Astrocyte of the hippocampus (primary cell): Measurements from ENCODE around the gene CHST9.
A peak's percentile ranks its signal among the peaks of the same experiment; 100 is the strongest.

Experiments
- DNase-seq: peaks from one replicate; pipeline ENCODE4 v3.0.0; 2011; ENCODE audit warnings: low read depth, low spot score

Gene CHST9

DNA sequence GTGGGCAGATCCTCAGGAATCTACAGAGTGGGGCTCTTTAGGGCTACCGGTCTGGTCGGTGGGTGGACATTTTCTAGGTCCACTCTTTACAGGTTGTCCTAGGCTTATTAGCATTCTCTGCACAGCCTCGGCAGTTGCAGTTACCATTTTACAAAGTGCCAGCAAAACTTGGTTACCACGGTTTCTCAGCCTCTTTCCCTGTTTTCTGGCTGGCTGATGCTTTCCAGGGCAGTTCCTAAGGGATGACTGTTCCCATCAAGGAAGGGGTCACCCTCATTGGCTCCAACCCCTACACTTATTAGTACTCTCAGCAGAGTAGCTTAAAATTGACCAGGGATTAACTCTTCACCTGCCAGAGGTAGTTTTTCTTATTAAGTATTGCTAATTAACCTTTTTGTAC is 317.6 kb downstream of the CHST9 start:
- DNase-seq: peak; percentile 17

DNA sequence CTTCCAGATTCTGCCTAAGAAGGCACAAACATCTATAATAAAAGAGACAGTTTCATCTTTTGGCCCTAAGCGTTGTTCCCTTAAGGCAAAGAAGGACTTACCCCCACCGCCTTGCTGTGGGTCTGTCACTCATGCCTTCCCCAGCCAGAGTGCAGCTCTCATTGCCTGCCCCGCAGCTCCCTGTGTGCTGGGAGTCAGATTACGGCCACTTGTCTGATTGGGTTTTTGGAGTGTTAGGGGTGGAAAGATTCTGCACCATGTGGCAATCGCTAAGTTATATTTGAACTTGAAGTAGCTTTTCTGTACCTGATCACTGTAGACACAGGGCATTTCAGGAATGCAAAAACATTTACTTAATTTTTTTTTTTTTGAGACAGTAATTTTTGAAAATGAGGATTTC is 319.6 kb downstream of the CHST9 start, which contains the start of gene AQP4:
TSS of gene AQP4 (minus strand) at position 151 of the 400 bp plus-strand sequence. CDS start at position 133, 18 bp downstream.
- DNase-seq: peak; percentile 8

DNA sequence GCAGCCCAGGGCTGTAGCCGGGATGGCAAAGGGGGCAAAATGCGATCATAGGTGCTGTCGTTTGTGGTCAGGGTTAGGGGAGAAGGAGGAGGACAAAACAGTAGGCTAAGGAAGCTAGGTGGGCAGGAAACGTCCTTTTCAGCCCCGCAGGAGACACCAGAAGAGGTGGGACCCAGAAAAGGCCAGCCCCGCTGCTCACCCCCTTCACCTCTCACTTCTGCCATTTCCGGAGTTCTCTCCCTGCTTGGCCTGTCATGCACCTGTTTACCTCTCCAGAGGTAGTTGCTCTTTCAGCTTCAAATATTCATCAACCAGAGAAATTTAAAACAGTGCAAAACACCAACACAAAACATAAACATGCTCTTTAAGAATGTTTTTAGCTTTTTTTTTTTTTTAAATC is 320.4 kb downstream of the CHST9 start:
- no peak for DNase-seq

DNA sequence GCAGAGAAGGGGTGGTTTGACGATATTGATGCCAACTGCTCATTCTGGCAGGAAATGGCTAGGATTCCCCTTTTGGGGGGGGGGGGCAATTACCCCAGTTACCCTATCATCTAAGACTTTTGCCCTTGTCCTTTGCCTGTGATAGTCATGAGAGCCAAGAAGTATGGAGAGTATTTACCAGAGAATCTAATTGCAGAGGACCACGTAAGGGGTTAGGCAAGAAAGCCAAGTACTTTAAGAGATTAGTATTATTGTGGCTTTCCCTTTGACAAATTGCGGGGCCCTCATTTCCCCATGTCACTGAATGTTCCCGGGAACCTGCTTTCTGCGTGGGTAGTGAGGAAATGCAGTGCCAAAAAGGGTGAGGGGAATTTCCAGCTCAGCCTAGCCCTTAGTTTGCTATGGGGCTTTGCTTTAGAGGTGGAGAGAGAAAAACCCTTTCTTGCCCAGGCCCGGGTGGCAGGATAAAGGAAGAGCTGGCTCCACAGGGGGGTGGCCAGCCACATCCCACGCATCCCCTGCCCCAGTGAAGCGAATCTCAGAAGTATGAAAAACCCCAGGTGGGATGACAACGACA is 321.1 kb downstream of the CHST9 start:
- DNase-seq: no peak

DNA sequence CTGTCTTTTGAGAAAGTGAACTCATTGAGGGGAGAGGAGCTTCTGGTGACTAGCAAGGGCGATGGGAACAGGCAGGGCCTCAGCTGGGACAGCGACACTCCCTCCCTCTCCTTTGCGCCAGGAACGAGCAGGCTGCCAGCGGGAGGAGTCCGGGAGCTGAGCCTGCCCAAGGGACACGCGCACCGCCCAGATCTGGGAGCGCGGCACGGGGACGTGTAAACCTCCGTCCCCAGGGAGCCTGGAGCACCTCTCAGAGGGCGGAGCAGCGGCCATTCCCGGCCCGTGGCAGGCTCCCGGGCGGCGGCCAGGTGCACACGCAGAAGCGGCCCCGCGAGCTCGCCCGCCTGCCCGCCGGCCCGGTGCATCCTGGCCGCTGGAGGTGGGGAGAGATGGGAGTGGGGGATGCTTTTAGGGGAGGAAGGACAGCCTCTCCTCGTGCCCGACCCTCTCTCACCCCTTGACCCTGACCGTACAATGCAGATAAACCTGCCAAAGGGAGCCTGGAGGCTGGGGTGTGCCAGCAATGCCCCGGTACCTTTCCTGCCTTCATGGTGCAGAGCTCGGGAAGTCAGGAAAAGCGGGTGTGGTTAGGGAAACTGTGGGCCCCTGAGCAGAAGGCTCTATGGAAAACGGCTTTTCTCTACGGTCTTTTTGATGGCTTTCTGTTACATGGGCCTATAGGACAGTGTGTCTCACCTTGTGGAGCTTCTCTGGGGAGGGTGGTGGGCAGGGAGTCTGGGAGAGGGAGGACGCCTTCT is 321.8 kb downstream of the CHST9 start:
- peak; percentile 58 for DNase-seq

DNA sequence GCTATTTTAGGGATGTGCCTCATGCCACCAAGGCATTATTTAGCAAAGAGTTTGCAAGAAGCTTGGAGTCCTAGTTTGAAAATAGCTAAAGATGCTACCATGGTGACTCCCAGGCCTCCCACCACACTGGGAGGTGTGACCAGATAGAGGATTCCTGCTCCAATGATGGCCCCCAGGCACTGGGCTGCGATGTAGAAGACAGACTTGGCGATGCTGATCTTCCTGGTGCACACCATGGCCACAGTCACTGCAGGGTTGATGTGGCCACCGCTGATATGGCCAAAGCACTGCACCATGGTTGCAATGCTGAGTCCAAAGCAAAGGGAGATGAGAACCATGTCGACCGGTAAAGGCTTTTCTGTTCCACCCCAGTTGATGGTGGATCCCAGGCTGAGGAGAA is 323.0 kb downstream of the CHST9 start:
- no peak for DNase-seq
